ENCODE results near the gene MBNL2.

The MBNL2 gene

DNA sequence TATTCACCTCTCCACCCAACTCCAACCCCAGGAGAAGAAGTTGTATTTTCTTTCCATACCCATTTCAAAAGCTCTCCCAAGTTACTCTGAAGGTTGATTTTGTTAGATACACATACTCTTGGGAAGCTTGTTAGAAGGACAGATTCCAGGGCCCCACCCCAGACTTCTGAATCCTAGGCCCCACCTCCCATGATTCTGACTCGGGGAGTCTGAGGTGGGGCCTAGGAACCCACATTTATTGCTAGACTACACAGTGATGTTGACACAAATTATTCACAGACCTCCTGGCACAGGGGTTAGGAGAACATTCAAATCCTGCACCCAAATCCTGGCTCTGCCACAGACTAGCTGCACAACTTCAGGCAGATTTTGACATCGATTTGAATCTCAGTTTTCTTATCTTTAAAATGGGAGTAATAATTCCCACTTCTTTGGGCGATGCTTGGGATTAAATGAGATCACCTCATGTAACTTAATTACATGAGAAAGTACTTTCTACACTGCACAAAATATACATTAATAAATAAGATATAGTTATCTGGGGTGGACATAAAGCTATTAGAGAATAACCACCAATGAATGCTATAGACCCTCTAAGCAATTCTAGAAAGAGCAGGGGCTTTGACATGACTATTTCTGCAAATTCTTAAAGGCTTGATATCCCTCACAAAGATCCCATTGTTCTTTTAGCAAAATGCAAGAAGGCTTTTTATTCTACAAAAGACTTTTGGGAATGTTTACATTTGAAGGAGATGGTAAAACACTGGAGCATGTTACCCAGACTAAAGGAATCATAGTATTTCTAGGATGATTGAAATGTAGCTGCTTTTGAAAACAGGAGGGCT, 18.0 kb downstream of the MBNL2 start:
- Histone ChIP-seq H3K27me3 (replicated peaks) (no peaks in the 10 kb centered on the region), H3K27ac (no peak overlapping the region), H3K4me3 (ENCODE audit: low read depth, low read length) (no peak overlapping the region), H3K36me3 (replicated peaks) (no peaks in the 10 kb centered on the region)
- in situ Hi-C loops (cut with HindIII; ENCODE audit: low pct_ligation_motif_present, low sequenced_read_pairs): no loop called here
- TF ChIP-seq, protein P1, sequence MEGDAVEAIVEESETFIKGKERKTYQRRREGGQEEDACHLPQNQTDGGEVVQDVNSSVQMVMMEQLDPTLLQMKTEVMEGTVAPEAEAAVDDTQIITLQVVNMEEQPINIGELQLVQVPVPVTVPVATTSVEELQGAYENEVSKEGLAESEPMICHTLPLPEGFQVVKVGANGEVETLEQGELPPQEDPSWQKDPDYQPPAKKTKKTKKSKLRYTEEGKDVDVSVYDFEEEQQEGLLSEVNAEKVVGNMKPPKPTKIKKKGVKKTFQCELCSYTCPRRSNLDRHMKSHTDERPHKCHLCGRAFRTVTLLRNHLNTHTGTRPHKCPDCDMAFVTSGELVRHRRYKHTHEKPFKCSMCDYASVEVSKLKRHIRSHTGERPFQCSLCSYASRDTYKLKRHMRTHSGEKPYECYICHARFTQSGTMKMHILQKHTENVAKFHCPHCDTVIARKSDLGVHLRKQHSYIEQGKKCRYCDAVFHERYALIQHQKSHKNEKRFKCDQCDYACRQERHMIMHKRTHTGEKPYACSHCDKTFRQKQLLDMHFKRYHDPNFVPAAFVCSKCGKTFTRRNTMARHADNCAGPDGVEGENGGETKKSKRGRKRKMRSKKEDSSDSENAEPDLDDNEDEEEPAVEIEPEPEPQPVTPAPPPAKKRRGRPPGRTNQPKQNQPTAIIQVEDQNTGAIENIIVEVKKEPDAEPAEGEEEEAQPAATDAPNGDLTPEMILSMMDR (IDR thresholded peaks at IDR 0.05; ENCODE audit: low read depth, low read length, missing control alignments): no peak
- DNase-seq: no peak

DNA sequence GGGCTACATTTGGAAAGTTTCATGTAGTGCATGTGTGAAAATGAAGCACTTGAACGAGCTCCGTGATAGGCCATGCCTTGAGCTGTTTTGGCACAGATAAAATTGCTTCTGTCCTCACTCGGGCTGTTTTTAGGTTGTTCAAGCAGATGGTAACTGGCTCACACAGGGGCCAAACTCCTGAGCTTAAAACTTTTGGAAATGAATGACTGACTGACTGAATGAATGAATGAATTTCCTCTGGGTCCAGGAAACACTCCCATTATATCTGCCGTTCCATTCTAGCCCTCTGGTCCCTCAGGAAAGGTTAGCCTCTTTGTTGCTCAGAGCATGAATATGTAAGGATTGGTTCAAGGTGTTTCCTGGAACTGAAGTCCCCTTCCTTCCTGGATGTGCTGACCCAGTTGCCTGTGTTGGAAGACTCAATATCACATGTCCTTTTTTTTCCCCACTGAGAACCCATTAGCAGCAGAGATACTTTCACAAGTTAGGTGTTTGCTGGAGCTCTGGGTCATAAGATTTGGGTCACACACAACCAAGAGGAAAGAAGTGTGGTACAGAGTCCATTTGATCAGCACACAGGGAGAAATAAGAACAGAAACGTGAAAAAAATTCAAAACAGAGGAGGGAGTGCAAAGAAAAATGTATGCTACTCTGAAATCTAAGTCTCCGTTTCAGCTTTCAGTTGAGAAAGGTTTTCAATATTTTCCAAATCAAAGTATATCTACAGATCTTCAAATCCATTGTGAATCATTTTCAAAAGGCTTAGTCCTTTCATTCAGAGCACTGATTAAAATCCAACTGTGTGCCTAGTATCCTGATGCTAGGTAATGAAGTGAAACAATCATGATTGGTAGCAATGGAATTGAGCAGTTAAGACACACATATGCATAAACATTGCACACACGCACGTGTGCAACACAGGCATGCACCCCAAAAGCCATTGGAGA, 18.9 kb downstream of the MBNL2 start:
- no peak overlapping the region for H3K27ac ChIP-seq
- no peak overlapping the region for H3K4me3 ChIP-seq (ENCODE audit: low read depth, low read length)
- DNase-seq: no peak
- H3K27me3 ChIP-seq (replicated peaks): no peaks in the 10 kb centered on the region
- TF ChIP-seq, protein P1 (IDR thresholded peaks at IDR 0.05; ENCODE audit: low read depth, low read length, missing control alignments): no peak
- no peaks in the 10 kb centered on the region for H3K36me3 ChIP-seq (replicated peaks)
- in situ Hi-C loops (cut with HindIII; ENCODE audit: low pct_ligation_motif_present, low sequenced_read_pairs): no loop called here

DNA sequence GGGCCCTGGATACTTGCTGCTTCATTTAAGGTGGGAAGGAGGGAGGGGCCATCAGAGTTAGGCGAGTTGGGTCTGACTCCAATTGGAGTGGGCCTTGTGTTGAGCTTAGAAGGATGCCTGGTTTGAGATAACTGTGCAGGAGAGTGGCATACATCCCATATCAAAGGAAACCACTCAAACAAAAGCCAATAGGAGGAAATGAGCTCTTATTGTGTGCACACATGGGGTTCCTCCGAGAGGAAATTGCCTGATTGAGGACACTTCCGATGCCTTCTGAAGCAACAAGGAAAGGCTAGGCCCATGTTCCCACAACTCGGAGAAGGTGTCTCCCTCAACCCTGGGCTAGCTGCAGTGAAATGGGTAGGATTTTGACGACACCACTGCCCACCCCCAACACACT, 19.6 kb downstream of the MBNL2 start:
- H3K27me3 ChIP-seq (replicated peaks): no peaks in the 10 kb centered on the region
- TF ChIP-seq, protein P1 (IDR thresholded peaks at IDR 0.05; ENCODE audit: low read depth, low read length, missing control alignments): no peak
- no peak overlapping the region for H3K27ac ChIP-seq
- in situ Hi-C loops (cut with HindIII; ENCODE audit: low pct_ligation_motif_present, low sequenced_read_pairs): no loop called here
- no peak for DNase-seq
- no peaks in the 10 kb centered on the region for H3K36me3 ChIP-seq (replicated peaks)
- no peak overlapping the region for H3K4me3 ChIP-seq (ENCODE audit: low read depth, low read length)

DNA sequence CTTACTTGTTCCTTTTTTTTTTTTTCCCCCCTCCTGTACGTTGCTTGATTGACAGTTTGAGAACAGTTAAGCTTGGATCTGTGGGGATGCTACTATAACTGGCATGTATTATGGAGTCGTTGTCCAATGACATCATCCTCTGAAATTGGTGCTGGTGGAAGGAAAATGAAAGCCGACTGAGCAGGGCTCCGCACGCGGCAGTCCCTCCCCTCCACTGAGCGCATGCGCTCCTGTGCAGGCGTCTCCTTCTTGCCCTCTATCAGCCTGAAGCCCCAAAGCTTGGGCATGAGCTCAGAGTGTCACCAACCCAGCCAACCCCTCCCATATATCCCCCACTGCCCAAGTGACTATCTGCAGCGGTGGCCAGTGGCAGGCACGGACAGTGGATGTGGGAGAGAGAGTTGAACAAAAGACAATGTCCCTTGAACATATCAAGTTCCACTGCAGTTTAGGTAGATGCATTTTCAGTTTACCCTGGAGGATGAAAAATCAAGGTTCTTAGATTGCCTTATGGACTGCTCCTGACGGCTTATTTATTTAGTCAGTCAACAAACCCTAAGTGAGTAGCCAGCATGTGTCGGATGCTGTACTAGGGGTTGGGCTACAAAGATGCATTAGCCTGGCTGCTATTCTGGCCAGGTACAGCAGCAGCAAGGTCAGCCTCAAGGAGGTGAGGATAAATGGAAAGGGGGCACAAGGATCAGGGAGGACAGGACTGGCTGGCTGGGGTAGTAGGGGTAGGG, 20.8 kb downstream of the MBNL2 start:
- TF ChIP-seq, protein P1 (IDR thresholded peaks at IDR 0.05; ENCODE audit: low read depth, low read length, missing control alignments): no peak
- in situ Hi-C loops (cut with HindIII; ENCODE audit: low pct_ligation_motif_present, low sequenced_read_pairs): no loop called here
- Histone ChIP-seq H3K27me3 (replicated peaks) (no peaks in the 10 kb centered on the region), H3K36me3 (replicated peaks) (no peaks in the 10 kb centered on the region), H3K4me3 (ENCODE audit: low read depth, low read length) (no peak overlapping the region), H3K27ac (no peak overlapping the region)
- DNase-seq: no peak

DNA sequence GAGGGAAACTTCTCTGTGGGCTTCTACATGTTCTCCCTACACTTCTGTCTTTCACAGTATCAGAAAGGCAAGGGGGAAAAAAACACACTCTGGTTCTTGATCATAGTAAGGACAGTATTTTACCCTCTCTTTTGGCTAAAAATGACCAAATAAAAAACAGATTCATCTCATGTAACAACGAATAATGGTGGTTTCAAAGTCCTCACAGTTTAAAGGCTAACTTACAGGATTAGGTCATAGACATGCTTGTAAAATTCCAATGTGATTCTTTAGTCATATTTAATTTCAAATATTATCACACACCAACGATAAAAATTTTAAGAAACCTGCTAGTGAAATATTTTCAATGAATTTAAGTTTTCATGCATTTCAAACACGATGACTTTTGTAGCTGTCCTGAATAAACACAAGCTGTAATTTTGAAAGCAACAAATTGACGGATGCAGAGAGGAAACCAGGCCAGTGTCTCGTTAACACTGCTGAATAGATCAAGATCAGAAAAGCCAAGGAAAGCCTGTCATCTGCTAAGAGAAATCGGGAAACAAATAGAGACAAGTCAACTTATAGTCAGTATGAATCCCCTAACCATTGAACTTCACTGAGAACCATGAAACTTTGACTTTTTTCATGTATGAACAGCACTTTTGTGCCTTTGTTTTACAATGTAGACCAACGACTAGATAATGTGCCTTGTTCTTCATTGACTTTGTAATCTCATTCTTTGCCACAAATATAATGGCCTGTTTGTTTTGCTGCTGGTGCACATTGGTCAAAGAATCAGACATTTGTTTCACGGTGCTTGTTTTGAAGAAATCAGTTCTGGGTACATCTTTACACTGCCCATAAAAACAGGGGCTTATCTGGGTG, 22.0 kb downstream of the MBNL2 start:
- no peaks in the 10 kb centered on the region for H3K27me3 ChIP-seq (replicated peaks)
- no peak for DNase-seq
- in situ Hi-C loops (cut with HindIII; ENCODE audit: low pct_ligation_motif_present, low sequenced_read_pairs): no loop called here
- H3K4me3 ChIP-seq (ENCODE audit: low read depth, low read length): no peak overlapping the region
- H3K27ac ChIP-seq: no peak overlapping the region
- TF ChIP-seq, protein P1 (IDR thresholded peaks at IDR 0.05; ENCODE audit: low read depth, low read length, missing control alignments): no peak
- H3K36me3 ChIP-seq (replicated peaks): no peaks in the 10 kb centered on the region

All from brain microvascular endothelial cell (primary cell).